GM19468 (cell line): ENCODE measurements around the gene GIMAP5.

Experiments
- ATAC-seq: cut with Tn5 transposase; IDR thresholded peaks from one replicate; pipeline ENCODE4 v1.9.1; 2021; ENCODE audit warnings: mild to moderate bottlenecking, moderate library complexity, moderate number of reproducible peaks; ENCODE audit not compliant: unreplicated experiment; ENCODE audit errors: extremely low read depth

The GIMAP5 gene

GRCh38 chr7:150737265-150738055 lies at the start of gene GIMAP5:
Gene GIMAP5, plus strand, starts transcription at chr7:150737418. Its CDS starts 3,467 bp downstream, at chr7:150740885.
- ATAC-seq = no peak

GRCh38 chr7:150688630-150689029 lies 48.6 kb upstream of the GIMAP5 start:
- no peak for ATAC-seq

DNA sequence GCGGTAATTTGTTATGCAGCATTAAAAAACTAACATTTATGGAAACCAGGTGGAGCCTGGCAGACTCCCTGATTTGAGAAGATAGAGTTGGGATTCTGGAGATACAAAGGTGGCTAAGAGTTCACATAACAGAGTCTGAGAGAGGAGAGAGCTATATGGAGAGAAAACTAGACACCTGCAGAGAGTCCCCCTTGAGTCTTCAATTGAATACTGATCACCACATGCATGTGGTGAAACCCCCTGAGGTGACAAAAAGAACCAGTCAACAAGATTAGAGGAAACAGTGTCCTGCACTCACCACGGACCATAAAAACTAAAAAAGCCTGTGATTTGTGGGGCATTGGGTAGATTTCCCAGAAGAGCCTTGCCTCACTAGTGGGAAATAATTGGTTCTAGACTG lies 41.6 kb upstream of the GIMAP5 start:
- ATAC-seq = no peak

DNA sequence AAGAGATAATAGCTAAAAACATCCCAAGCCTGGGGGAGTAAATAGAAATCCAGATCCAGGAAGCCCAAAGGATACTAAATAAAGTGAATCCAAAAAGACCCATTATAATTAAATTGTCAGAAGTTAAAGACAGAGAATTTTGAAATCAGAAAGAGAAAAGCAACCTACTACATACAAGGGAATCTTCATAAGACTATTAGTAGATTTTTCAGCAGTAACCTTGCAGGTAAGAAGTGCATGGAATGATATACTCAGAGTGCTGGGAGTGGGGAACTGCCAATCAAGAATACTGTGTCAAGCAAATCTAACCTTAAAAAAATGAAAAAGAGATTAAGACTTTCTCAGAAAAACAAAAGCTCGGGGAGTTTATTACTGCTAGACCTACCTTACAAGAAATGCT lies 34.0 kb upstream of the GIMAP5 start:
- ATAC-seq = no peak

DNA sequence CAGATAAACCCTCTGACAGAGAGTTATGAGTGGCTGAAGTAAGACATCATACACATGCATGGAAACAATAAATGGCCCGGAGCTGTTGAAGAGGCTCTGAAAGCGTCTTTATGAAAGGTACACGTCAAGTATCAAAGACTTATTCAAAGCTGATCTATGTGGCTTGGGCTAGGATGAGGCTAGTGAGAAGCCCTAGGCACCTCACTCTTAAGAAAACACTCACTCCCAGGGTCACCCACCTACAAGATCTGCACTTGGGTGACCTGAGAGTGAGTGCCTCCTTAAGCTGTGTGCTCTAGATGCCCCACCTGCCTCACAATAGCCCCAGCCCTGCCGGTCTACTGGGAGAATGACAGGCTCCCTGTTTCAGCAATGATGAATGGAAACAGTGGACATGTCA lies 21.9 kb upstream of the GIMAP5 start:
- ATAC-seq = no peak

DNA sequence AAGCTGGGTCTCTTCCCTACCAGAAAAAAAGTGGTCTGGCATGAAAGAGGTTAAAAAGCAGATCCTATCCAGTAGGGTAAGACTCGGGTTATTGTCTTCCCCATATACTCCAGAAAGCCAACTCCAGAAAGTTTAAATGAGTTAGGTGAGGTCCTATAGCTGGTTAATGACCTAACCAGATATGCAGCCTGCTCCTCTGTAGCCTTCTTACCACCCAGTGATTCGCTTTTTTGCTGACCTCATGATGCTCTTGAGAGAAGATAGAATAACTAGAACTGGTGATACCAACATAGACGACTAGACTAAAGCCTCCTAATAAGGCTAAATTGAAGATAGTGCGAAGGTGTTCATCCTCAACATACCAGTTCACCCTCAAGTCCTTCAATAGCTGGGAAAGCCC lies 21.5 kb upstream of the GIMAP5 start:
- no peak for ATAC-seq

GRCh38 chr7:150716368-150716767 lies 20.9 kb upstream of the GIMAP5 start, which contains the start of gene GIMAP1:
Gene GIMAP1, plus strand, starts transcription at chr7:150716613. Its CDS starts 2,435 bp downstream, at chr7:150719048.
- no peak for ATAC-seq

- no peak for ATAC-seq
Measured at GRCh38 chr7:150716939-150717338, 20.3 kb upstream of the GIMAP5 start.

GRCh38 chr7:150717814-150718420 lies 19.3 kb upstream of the GIMAP5 start:
- no peak for ATAC-seq

GRCh38 chr7:150719436-150719835 lies 17.8 kb upstream of the GIMAP5 start:
- ATAC-seq = no peak

GRCh38 chr7:150719960-150720891 lies 17.0 kb upstream of the GIMAP5 start:
- ATAC-seq = no peak

DNA sequence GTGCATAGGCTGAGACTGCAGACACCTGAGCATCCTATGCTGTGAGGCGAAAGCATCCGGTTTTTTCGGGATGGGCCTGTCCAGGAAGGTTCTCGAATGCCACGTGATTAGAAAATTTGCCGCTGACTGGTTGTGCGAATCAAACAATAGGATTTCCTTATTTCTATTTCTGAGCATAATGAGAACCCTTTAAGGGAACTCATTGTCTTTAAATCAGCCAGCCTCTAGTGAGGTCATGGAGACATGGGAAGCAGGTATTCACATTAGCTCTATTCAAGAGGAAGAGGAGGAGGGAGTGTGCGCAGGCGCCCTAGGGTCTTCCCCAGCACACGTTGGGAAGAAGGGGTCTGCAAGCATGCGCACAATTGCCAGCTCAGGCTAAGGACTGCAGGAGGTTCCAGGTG lies 15.2 kb upstream of the GIMAP5 start:
- no peak for ATAC-seq

GRCh38 chr7:150722431-150722931 lies 14.7 kb upstream of the GIMAP5 start:
- no peak for ATAC-seq

GRCh38 chr7:150723467-150723866 lies 13.8 kb upstream of the GIMAP5 start:
- no peak for ATAC-seq

GRCh38 chr7:150727381-150727780 lies 9.8 kb upstream of the GIMAP5 start:
- ATAC-seq = no peak

GRCh38 chr7:150728011-150728410 lies 9.2 kb upstream of the GIMAP5 start:
- ATAC-seq = no peak

GRCh38 chr7:150728609-150729008 lies 8.6 kb upstream of the GIMAP5 start:
- ATAC-seq = no peak

DNA sequence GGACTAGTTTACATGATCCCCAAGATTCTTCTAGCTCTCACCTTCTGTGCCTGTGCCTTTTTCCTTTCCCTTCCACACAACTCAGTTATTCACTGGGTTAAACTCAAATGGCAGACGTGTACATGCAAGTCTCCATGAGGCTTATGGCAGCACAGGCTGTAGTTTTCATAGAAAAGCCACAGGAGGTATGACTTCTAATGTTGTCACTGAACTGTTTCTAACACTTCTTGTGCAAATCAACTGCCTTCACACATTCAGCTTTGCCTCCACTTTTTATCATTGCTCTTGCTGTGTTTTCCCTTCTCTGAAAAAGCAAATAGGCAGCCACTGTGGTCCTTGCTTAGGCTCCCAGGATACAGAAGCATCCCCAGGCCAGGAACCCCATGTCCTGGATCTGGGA lies 5.3 kb upstream of the GIMAP5 start:
- no peak for ATAC-seq

DNA sequence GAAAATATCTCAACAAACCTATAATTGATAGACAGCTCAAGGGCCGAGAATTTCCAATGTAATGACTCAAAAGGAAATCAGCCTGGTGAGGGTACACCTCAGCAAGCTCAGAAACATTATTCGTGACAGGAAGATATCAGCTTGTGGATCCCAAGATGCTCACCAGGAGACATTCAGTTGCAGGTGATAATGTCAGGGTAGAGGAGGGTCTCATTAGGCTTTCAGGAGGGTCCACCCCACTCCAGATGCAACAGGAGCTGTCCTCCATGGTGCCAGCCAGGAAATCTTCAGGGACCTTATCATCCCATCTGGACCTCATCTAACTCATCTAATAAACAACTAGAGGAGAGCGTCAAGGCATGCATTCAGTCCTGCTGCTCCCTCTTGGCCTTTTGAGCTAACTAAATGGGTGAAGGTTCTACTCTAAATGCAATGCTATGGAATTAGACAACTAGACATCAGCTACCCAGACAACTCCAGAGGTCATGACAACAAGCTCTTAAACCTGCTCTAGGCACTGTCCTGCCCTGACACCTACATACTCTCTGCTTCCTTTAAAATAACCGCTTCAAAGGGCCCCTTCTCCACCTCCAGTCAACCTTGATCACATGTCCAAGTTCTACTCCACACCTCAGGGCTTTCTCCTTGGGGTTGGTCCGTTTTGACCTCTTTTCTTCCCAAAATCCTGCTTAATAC lies 4.3 kb upstream of the GIMAP5 start:
- no peak for ATAC-seq
